Karpas-422 (cell line): ENCODE data around the gene FRRS1. TPM values are rescaled to one million over a fixed set of nuclear protein-coding genes. Genes with fewer than 3 reads are reported as not detected.
A peak's percentile ranks its signal among the peaks of the same experiment; 100 is the strongest.

Experiments
- DNase-seq: peaks from one replicate; pipeline ENCODE4 v3.0.0-alpha.2; 2015
- H2AFZ ChIP-seq: fragments of 200-600 bp; sonication (generic); 2 replicates; pipeline ENCODE4 v1.6.1; 2014; ENCODE audit warnings: antibody characterized with exemption, low read length, mixed read lengths
- H3K27ac ChIP-seq: fragments of 200-600 bp; sonication (generic); 2 replicates; pipeline ENCODE4 v1.5.1; 2014; ENCODE audit warnings: mild to moderate bottlenecking, low read length, moderate library complexity
- H3K27me3 ChIP-seq: fragments of 200-600 bp; sonication (generic); 2 replicates; pipeline ENCODE4 v1.6.1; 2014; ENCODE audit warnings: low read length, mixed read lengths
- H3K36me3 ChIP-seq: fragments of 200-600 bp; sonication (generic); 2 replicates; pipeline ENCODE4 v1.6.1; 2014; ENCODE audit warnings: low read length, mixed read lengths; ENCODE audit not compliant: insufficient read depth
- H3K4me1 ChIP-seq: fragments of 200-600 bp; sonication (generic); 2 replicates; pipeline ENCODE4 v1.6.1; 2014; ENCODE audit warnings: mild to moderate bottlenecking, low read length, mixed read lengths
- H3K4me2 ChIP-seq: fragments of 200-600 bp; sonication (generic); 2 replicates; pipeline ENCODE4 v1.6.1; 2014; ENCODE audit warnings: low read length, low read depth, mild to moderate bottlenecking; ENCODE audit not compliant: poor library complexity, severe bottlenecking
- H3K4me3 ChIP-seq: fragments of 200-600 bp; sonication (generic); 2 replicates; pipeline ENCODE4 v1.5.1; 2014; ENCODE audit warnings: mild to moderate bottlenecking, antibody characterized with exemption, low read length, mixed read lengths
- H3K79me2 ChIP-seq: fragments of 200-600 bp; sonication (generic); 2 replicates; pipeline ENCODE4 v1.6.1; 2014; ENCODE audit warnings: mild to moderate bottlenecking, low read length, mixed read lengths
- H3K9ac ChIP-seq: fragments of 200-600 bp; sonication (generic); 2 replicates; pipeline ENCODE4 v1.6.0; 2014; ENCODE audit warnings: low read length
- H3K9me2 ChIP-seq: fragments of 200-600 bp; sonication (generic), shearing (Covaris generic); replicated peaks from 2 replicates; pipeline ENCODE4 v1.6.0; 2014; ENCODE audit warnings: mild to moderate bottlenecking, low read length, moderate library complexity; ENCODE audit not compliant: insufficient read depth
- H3K9me3 ChIP-seq: fragments of 300-700, 200-600 bp; sonication (generic); 2 replicates; pipeline ENCODE4 v1.6.1; 2014; ENCODE audit warnings: low read length, mixed read lengths
- H4K20me1 ChIP-seq: fragments of 200-600 bp; sonication (generic); 2 replicates; pipeline ENCODE4 v1.6.1; 2014; ENCODE audit warnings: mild to moderate bottlenecking, antibody characterized with exemption, low read length, low read depth; ENCODE audit not compliant: insufficient read depth
- total RNA-seq: library from RNA; depleted of rRNA; stranded (reverse); fragments of >200 nt; shearing (Covaris generic); gene quantifications from 2 replicates; pipeline ENCODE4 v1.2.3, GENCODE V29; 2014; ENCODE audit warnings: low replicate concordance

FRRS1 gene
- total RNA-seq, 1 experiment from 2014 or later: 47.1 TPM

GRCh38 chr1:99677416-99677815 lies 89.0 kb downstream of the FRRS1 start:
- H3K27ac ChIP-seq: no peak overlapping the region
- H4K20me1 ChIP-seq: no peaks in the 10 kb centered on the region

GRCh38 chr1:99676876-99677275 lies 89.6 kb downstream of the FRRS1 start:
- H3K27me3 ChIP-seq: no peaks in the 10 kb centered on the region
- no peaks in the 10 kb centered on the region for H3K36me3 ChIP-seq
- H2AFZ ChIP-seq: no peak overlapping the region
- no peak overlapping the region for H3K27ac ChIP-seq
- H3K9me3 ChIP-seq: no peaks in the 10 kb centered on the region
- H3K9ac ChIP-seq: no peak overlapping the region
- H3K9me2 ChIP-seq: no peaks in the 10 kb centered on the region
- H3K4me2 ChIP-seq: no peak overlapping the region
- H3K4me1 ChIP-seq: peaks cover 21% of the 10 kb centered on the region
- H4K20me1 ChIP-seq: no peaks in the 10 kb centered on the region
- H3K4me3 ChIP-seq: no peak overlapping the region
- H3K79me2 ChIP-seq: no peaks in the 10 kb centered on the region
- no peak for DNase-seq

More at GRCh38 chr1:99677416-99677815, 89.0 kb downstream of the FRRS1 start:
- Histone ChIP-seq H3K4me1 (peaks cover 15% of the 10 kb centered on the region), H3K79me2 (no peaks in the 10 kb centered on the region), H3K4me2 (no peak overlapping the region), H3K9me2 (no peaks in the 10 kb centered on the region), H3K36me3 (no peaks in the 10 kb centered on the region), H3K9ac (no peak overlapping the region), H3K4me3 (no peak overlapping the region), H3K9me3 (no peaks in the 10 kb centered on the region), H3K27me3 (no peaks in the 10 kb centered on the region), H2AFZ (no peak overlapping the region)
- no peak for DNase-seq

- no peak overlapping the region for H3K9ac ChIP-seq
- no peaks in the 10 kb centered on the region for H3K79me2 ChIP-seq
- DNase-seq: no peak
- no peaks in the 10 kb centered on the region for H3K36me3 ChIP-seq
- no peaks in the 10 kb centered on the region for H4K20me1 ChIP-seq
- no peak overlapping the region for H3K27ac ChIP-seq
- no peak overlapping the region for H3K4me3 ChIP-seq
- no peaks in the 10 kb centered on the region for H3K27me3 ChIP-seq
- H3K4me2 ChIP-seq: no peak overlapping the region
- H3K4me1 ChIP-seq: peaks cover 30% of the 10 kb centered on the region
- H2AFZ ChIP-seq: no peak overlapping the region
- H3K9me2 ChIP-seq: no peaks in the 10 kb centered on the region
- H3K9me3 ChIP-seq: no peaks in the 10 kb centered on the region
These were observed 90.4 kb downstream of the FRRS1 start for GRCh38 chr1:99675994-99676393.

- H3K79me2 ChIP-seq: no peaks in the 10 kb centered on the region
- H3K9me3 ChIP-seq: no peaks in the 10 kb centered on the region
- H2AFZ ChIP-seq: no peak overlapping the region
- no peaks in the 10 kb centered on the region for H3K36me3 ChIP-seq
- no peak overlapping the region for H3K27ac ChIP-seq
- no peak overlapping the region for H3K9ac ChIP-seq
- no peaks in the 10 kb centered on the region for H3K27me3 ChIP-seq
- no peaks in the 10 kb centered on the region for H3K9me2 ChIP-seq
- H3K4me1 ChIP-seq: peaks cover 37% of the 10 kb centered on the region
- H3K4me3 ChIP-seq: no peak overlapping the region
- DNase-seq: no peak
- no peaks in the 10 kb centered on the region for H4K20me1 ChIP-seq
- no peak overlapping the region for H3K4me2 ChIP-seq
These were observed 91.1 kb downstream of the FRRS1 start for GRCh38 chr1:99675292-99675691.

GRCh38 chr1:99674115-99675064 lies 92.0 kb downstream of the FRRS1 start:
- H3K36me3 ChIP-seq: no peaks in the 10 kb centered on the region
- no peak overlapping the region for H3K27ac ChIP-seq
- H2AFZ ChIP-seq: no peak overlapping the region
- DNase-seq: no peak
- H3K4me1 ChIP-seq: peaks cover 46% of the 10 kb centered on the region
- H3K9me3 ChIP-seq: no peaks in the 10 kb centered on the region
- H3K4me2 ChIP-seq: no peak overlapping the region
- no peak overlapping the region for H3K4me3 ChIP-seq
- H3K27me3 ChIP-seq: no peaks in the 10 kb centered on the region
- H3K9me2 ChIP-seq: no peaks in the 10 kb centered on the region
- no peaks in the 10 kb centered on the region for H3K79me2 ChIP-seq
- no peaks in the 10 kb centered on the region for H4K20me1 ChIP-seq
- no peak overlapping the region for H3K9ac ChIP-seq

GRCh38 chr1:99673315-99673714 lies 93.1 kb downstream of the FRRS1 start:
- peak overlapping the region; percentile 41 for H3K4me2 ChIP-seq
- peaks cover 47% of the 10 kb centered on the region for H3K4me1 ChIP-seq
- H3K9me2 ChIP-seq: no peaks in the 10 kb centered on the region
- H3K79me2 ChIP-seq: no peaks in the 10 kb centered on the region
- no peak for DNase-seq
- H3K27me3 ChIP-seq: no peaks in the 10 kb centered on the region
- H2AFZ ChIP-seq: no peak overlapping the region
- no peaks in the 10 kb centered on the region for H3K9me3 ChIP-seq
- H3K9ac ChIP-seq: no peak overlapping the region
- no peaks in the 10 kb centered on the region for H4K20me1 ChIP-seq
- no peak overlapping the region for H3K4me3 ChIP-seq
- H3K36me3 ChIP-seq: no peaks in the 10 kb centered on the region
- H3K27ac ChIP-seq: no peak overlapping the region

GRCh38 chr1:99672530-99673213 lies 93.8 kb downstream of the FRRS1 start:
- H2AFZ ChIP-seq: no peak overlapping the region
- no peaks in the 10 kb centered on the region for H3K36me3 ChIP-seq
- peaks cover 47% of the 10 kb centered on the region for H3K4me1 ChIP-seq
- no peak overlapping the region for H3K27ac ChIP-seq
- no peaks in the 10 kb centered on the region for H4K20me1 ChIP-seq
- DNase-seq: no peak
- no peak overlapping the region for H3K9ac ChIP-seq
- no peaks in the 10 kb centered on the region for H3K79me2 ChIP-seq
- H3K9me3 ChIP-seq: no peaks in the 10 kb centered on the region
- no peaks in the 10 kb centered on the region for H3K9me2 ChIP-seq
- peak overlapping the region; percentile 28 for H3K4me3 ChIP-seq
- H3K4me2 ChIP-seq: peak overlapping the region; percentile 41
- H3K27me3 ChIP-seq: no peaks in the 10 kb centered on the region

GRCh38 chr1:99672038-99672437 lies 94.4 kb downstream of the FRRS1 start:
- peak overlapping the region; percentile 28 for H3K4me3 ChIP-seq
- H3K4me2 ChIP-seq: peak overlapping the region; percentile 41
- no peaks in the 10 kb centered on the region for H4K20me1 ChIP-seq
- no peak overlapping the region for H3K9ac ChIP-seq
- H3K9me2 ChIP-seq: no peaks in the 10 kb centered on the region
- no peaks in the 10 kb centered on the region for H3K79me2 ChIP-seq
- H3K4me1 ChIP-seq: peaks cover 47% of the 10 kb centered on the region
- no peaks in the 10 kb centered on the region for H3K27me3 ChIP-seq
- H3K9me3 ChIP-seq: no peaks in the 10 kb centered on the region
- H3K36me3 ChIP-seq: no peaks in the 10 kb centered on the region
- no peak overlapping the region for H2AFZ ChIP-seq
- DNase-seq: no peak
- no peak overlapping the region for H3K27ac ChIP-seq
